ENCODE results near the gene SYNDIG1. TPM values are rescaled to one million over a fixed set of nuclear protein-coding genes. Genes with fewer than 3 reads are reported as not detected.

SYNDIG1 gene
- total and polyA plus RNA-seq, 2 experiments from 2014 or later = 1.7 to 2.4 TPM

DNA sequence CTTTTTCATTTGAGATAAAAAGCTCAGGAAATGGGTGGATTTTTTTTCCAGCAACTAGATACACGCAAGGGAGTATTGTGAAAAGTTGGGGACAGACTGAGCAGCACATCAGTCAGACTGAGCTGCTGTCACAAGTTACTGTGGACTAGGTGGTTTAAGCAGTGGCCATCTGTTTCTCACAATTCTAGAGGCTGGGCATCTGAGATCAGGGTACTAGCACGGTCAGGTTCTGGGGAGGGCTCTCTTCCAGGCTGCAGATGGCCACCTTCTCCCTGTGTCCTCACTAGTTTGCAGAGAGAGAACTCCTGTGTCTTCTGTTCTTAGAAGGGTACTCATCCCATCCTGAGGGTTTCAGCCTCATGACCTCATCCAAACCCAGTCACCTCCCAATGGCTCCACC lies 178.3 kb downstream of the SYNDIG1 start:
- Histone ChIP-seq H3K27me3 (no peaks in the 10 kb centered on the region), H3K4me3 (no peak overlapping the region), H3K9me3 (ENCODE audit: low read depth) (peaks cover 6% of the 10 kb centered on the region), H3K27ac (no peak overlapping the region), H3K4me1 (ENCODE audit: low read depth) (no peaks in the 10 kb centered on the region), H3K36me3 (no peaks in the 10 kb centered on the region)
- TF ChIP-seq, protein P1, sequence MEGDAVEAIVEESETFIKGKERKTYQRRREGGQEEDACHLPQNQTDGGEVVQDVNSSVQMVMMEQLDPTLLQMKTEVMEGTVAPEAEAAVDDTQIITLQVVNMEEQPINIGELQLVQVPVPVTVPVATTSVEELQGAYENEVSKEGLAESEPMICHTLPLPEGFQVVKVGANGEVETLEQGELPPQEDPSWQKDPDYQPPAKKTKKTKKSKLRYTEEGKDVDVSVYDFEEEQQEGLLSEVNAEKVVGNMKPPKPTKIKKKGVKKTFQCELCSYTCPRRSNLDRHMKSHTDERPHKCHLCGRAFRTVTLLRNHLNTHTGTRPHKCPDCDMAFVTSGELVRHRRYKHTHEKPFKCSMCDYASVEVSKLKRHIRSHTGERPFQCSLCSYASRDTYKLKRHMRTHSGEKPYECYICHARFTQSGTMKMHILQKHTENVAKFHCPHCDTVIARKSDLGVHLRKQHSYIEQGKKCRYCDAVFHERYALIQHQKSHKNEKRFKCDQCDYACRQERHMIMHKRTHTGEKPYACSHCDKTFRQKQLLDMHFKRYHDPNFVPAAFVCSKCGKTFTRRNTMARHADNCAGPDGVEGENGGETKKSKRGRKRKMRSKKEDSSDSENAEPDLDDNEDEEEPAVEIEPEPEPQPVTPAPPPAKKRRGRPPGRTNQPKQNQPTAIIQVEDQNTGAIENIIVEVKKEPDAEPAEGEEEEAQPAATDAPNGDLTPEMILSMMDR (IDR thresholded peaks at IDR 0.05; ENCODE audit: low read depth, low read length) = no peak
- DNase-seq (ENCODE audit: low read depth in 1 of 2, low spot score in 1 of 2) = no peak

- Histone ChIP-seq H3K36me3 (no peaks in the 10 kb centered on the region), H3K9me3 (ENCODE audit: low read depth) (no peaks in the 10 kb centered on the region), H3K27ac (no peak overlapping the region), H3K4me3 (no peak overlapping the region), H3K4me1 (ENCODE audit: low read depth) (no peaks in the 10 kb centered on the region), H3K27me3 (no peaks in the 10 kb centered on the region)
- DNase-seq (ENCODE audit: low read depth in 1 of 2, low spot score in 1 of 2) = peak in 1 of 2 donors; percentile 54
- TF ChIP-seq, protein P1 (IDR thresholded peaks at IDR 0.05; ENCODE audit: low read depth, low read length) = no peak
Observed at GRCh38 chr20:24648481-24648880, 179.1 kb downstream of the SYNDIG1 start.

DNA sequence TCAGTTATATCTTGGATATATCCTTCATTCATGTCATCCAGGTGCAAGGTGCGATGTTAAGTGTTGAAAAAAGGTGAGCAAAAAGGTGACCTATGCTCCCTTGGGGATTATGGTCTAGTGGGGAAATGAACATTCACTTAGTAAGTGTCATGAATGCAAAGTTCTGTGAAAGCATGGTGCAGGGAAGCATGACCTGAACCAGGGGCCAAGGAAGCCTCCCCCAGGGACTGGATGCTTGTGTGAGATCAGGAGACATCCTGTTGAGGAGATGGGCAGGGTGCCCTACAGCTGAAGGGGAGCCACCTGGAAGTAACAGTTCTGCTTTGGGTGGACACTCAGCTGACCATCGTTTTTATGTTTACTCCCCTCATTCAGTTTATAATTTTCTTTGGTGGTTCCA lies 179.5 kb downstream of the SYNDIG1 start:
- Histone ChIP-seq H3K4me1 (ENCODE audit: low read depth) (no peaks in the 10 kb centered on the region), H3K4me3 (no peak overlapping the region), H3K27me3 (no peaks in the 10 kb centered on the region), H3K36me3 (no peaks in the 10 kb centered on the region), H3K9me3 (ENCODE audit: low read depth) (no peaks in the 10 kb centered on the region), H3K27ac (no peak overlapping the region)
- TF ChIP-seq, protein P1 (IDR thresholded peaks at IDR 0.05; ENCODE audit: low read depth, low read length) = no peak
- no peak for DNase-seq (ENCODE audit: low read depth in 1 of 2, low spot score in 1 of 2)

DNA sequence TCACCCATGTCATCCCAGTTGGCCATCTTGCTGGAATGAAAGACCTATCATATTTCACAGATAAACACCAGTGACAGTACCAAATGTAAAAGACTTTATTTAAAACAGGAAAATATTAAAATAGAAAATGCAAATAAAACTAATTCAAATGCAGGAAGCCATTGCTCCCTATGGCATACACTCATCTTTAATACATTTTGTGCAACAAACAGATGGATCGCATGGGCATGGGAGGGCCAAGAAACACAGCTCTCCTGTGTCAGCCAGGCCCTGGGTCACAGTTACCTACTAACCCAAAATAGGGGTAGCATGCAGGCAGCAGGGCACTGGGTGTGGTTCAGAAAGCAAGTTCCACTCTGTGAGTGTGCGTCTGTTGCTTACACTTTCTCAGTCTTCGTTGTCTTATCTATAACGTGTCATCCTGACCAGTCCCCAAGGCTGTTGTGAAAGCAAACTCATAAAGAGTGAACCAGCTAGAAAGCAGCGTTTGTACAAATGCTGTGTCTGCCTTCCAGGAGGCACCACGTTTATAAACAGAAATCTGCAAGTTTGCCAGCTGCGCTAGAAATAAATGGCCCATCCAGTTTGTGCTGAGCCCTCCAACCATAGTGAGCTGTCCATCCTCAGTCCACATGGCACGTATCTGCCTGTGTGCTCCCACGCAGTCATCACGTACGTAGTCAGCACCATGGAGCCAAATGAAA lies 180.5 kb downstream of the SYNDIG1 start:
- Histone ChIP-seq H3K4me3 (no peak overlapping the region), H3K9me3 (ENCODE audit: low read depth) (no peaks in the 10 kb centered on the region), H3K27me3 (no peaks in the 10 kb centered on the region), H3K36me3 (no peaks in the 10 kb centered on the region), H3K4me1 (ENCODE audit: low read depth) (no peaks in the 10 kb centered on the region), H3K27ac (no peak overlapping the region)
- DNase-seq (ENCODE audit: low read depth in 1 of 2, low spot score in 1 of 2) = peak in 1 of 2 donors; percentile 75
- TF ChIP-seq, protein P1 (IDR thresholded peaks at IDR 0.05; ENCODE audit: low read depth, low read length) = no peak

GRCh38 chr20:24651171-24651975 lies 181.9 kb downstream of the SYNDIG1 start:
- TF ChIP-seq, protein P1 (IDR thresholded peaks at IDR 0.05; ENCODE audit: low read depth, low read length) = no peak
- Histone ChIP-seq H3K27ac (no peak overlapping the region), H3K36me3 (no peaks in the 10 kb centered on the region), H3K4me1 (ENCODE audit: low read depth) (no peaks in the 10 kb centered on the region), H3K4me3 (no peak overlapping the region), H3K9me3 (ENCODE audit: low read depth) (no peaks in the 10 kb centered on the region), H3K27me3 (no peaks in the 10 kb centered on the region)
- peak in 1 of 2 donors; percentile 79 for DNase-seq (ENCODE audit: low read depth in 1 of 2, low spot score in 1 of 2)

All from cardiac muscle cell (in vitro differentiated cells and primary cell).